Measurements from ENCODE around the gene MAPK8IP2.
A peak's percentile ranks its signal among the peaks of the same experiment; 100 is the strongest.

The MAPK8IP2 gene

GRCh38 chr22:50575426-50575941 is 25.1 kb upstream of the MAPK8IP2 start:
- no peaks in the 10 kb centered on the region for H3K27me3 ChIP-seq (ENCODE audit: control insufficient read depth in 1 of 2, insufficient read depth in 2 of 2, low read length in 2 of 2)
- no peak overlapping the region for H3K4me3 ChIP-seq (ENCODE audit: low read depth in 1 of 2, low read length in 2 of 2)
- H3K4me1 ChIP-seq (ENCODE audit: control insufficient read depth in 1 of 2, insufficient read depth in 2 of 2, low read length in 2 of 2) = peaks cover 8 to 16% of the 10 kb centered on the region in 2 donors
- H3K9ac ChIP-seq (ENCODE audit: low read depth in 1 of 2, low read length in 2 of 2) = no peak overlapping the region
- H3K27ac ChIP-seq (ENCODE audit: low read depth, low read length) = no peak overlapping the region
- H3K36me3 ChIP-seq (ENCODE audit: control insufficient read depth in 1 of 2, insufficient read depth in 2 of 2, low read length in 2 of 2) = peaks cover 5 to 37% of the 10 kb centered on the region in 2 donors
- no peaks in the 10 kb centered on the region for H3K9me3 ChIP-seq (ENCODE audit: control insufficient read depth in 1 of 2, low read length in 2 of 2)

- Histone ChIP-seq H3K4me1 (ENCODE audit: control insufficient read depth in 1 of 2, insufficient read depth in 2 of 2, low read length in 2 of 2) (peaks cover 9 to 17% of the 10 kb centered on the region in 2 donors), H3K27me3 (ENCODE audit: control insufficient read depth in 1 of 2, insufficient read depth in 2 of 2, low read length in 2 of 2) (no peaks in the 10 kb centered on the region), H3K9ac (ENCODE audit: low read depth in 1 of 2, low read length in 2 of 2) (no peak overlapping the region), H3K9me3 (ENCODE audit: control insufficient read depth in 1 of 2, low read length in 2 of 2) (no peaks in the 10 kb centered on the region), H3K36me3 (ENCODE audit: control insufficient read depth in 1 of 2, insufficient read depth in 2 of 2, low read length in 2 of 2) (peaks cover 2 to 33% of the 10 kb centered on the region in 2 donors), H3K4me3 (ENCODE audit: low read depth in 1 of 2, low read length in 2 of 2) (no peak overlapping the region), H3K27ac (ENCODE audit: low read depth, low read length) (no peak overlapping the region)
Measured at GRCh38 chr22:50576070-50576469, 24.5 kb upstream of the MAPK8IP2 start.

GRCh38 chr22:50576806-50577696 is 23.5 kb upstream of the MAPK8IP2 start:
- peaks cover 17 to 23% of the 10 kb centered on the region in 2 donors for H3K4me1 ChIP-seq (ENCODE audit: control insufficient read depth in 1 of 2, insufficient read depth in 2 of 2, low read length in 2 of 2)
- H3K27ac ChIP-seq (ENCODE audit: low read depth, low read length) = no peak overlapping the region
- H3K27me3 ChIP-seq (ENCODE audit: control insufficient read depth in 1 of 2, insufficient read depth in 2 of 2, low read length in 2 of 2) = no peaks in the 10 kb centered on the region
- H3K9me3 ChIP-seq (ENCODE audit: control insufficient read depth in 1 of 2, low read length in 2 of 2) = no peaks in the 10 kb centered on the region
- H3K4me3 ChIP-seq (ENCODE audit: low read depth in 1 of 2, low read length in 2 of 2) = no peak overlapping the region
- H3K36me3 ChIP-seq (ENCODE audit: control insufficient read depth in 1 of 2, insufficient read depth in 2 of 2, low read length in 2 of 2) = peaks cover 0 to 30% of the 10 kb centered on the region in 2 donors
- no peak overlapping the region for H3K9ac ChIP-seq (ENCODE audit: low read depth in 1 of 2, low read length in 2 of 2)

- Histone ChIP-seq H3K36me3 (ENCODE audit: control insufficient read depth in 1 of 2, insufficient read depth in 2 of 2, low read length in 2 of 2) (peaks cover 0 to 29% of the 10 kb centered on the region in 2 donors), H3K27me3 (ENCODE audit: control insufficient read depth in 1 of 2, insufficient read depth in 2 of 2, low read length in 2 of 2) (no peaks in the 10 kb centered on the region), H3K9ac (ENCODE audit: low read depth in 1 of 2, low read length in 2 of 2) (no peak overlapping the region), H3K9me3 (ENCODE audit: control insufficient read depth in 1 of 2, low read length in 2 of 2) (no peaks in the 10 kb centered on the region), H3K4me1 (ENCODE audit: control insufficient read depth in 1 of 2, insufficient read depth in 2 of 2, low read length in 2 of 2) (peaks cover 17 to 24% of the 10 kb centered on the region in 2 donors), H3K4me3 (ENCODE audit: low read depth in 1 of 2, low read length in 2 of 2) (no peak overlapping the region), H3K27ac (ENCODE audit: low read depth, low read length) (no peak overlapping the region)
Measured at GRCh38 chr22:50577697-50577986, 23.0 kb upstream of the MAPK8IP2 start.

GRCh38 chr22:50577987-50578775 is 22.4 kb upstream of the MAPK8IP2 start, which contains the start of gene CPT1B:
Gene CPT1B (minus strand): TSS chr22:50578427. CDS start chr22:50577915, 512 bp downstream.
- Histone ChIP-seq H3K9ac (ENCODE audit: low read depth in 1 of 2, low read length in 2 of 2) (no peak within 1 kb of the TSS), H3K36me3 (ENCODE audit: control insufficient read depth in 1 of 2, insufficient read depth in 2 of 2, low read length in 2 of 2) (peaks cover 0 to 28% of the 10 kb centered on the region in 2 donors), H3K4me1 (ENCODE audit: control insufficient read depth in 1 of 2, insufficient read depth in 2 of 2, low read length in 2 of 2) (peaks cover 17 to 24% of the 10 kb centered on the region in 2 donors), H3K27ac (ENCODE audit: low read depth, low read length) (no peak within 1 kb of the TSS), H3K4me3 (ENCODE audit: low read depth in 1 of 2, low read length in 2 of 2) (no peak within 1 kb of the TSS), H3K9me3 (ENCODE audit: control insufficient read depth in 1 of 2, low read length in 2 of 2) (no peaks in the 10 kb centered on the region), H3K27me3 (ENCODE audit: control insufficient read depth in 1 of 2, insufficient read depth in 2 of 2, low read length in 2 of 2) (no peaks in the 10 kb centered on the region)

GRCh38 chr22:50578776-50579310 is 21.8 kb upstream of the MAPK8IP2 start:
- Histone ChIP-seq H3K36me3 (ENCODE audit: control insufficient read depth in 1 of 2, insufficient read depth in 2 of 2, low read length in 2 of 2) (peaks cover 0 to 22% of the 10 kb centered on the region in 2 donors), H3K9ac (ENCODE audit: low read depth in 1 of 2, low read length in 2 of 2) (no peak overlapping the region), H3K27me3 (ENCODE audit: control insufficient read depth in 1 of 2, insufficient read depth in 2 of 2, low read length in 2 of 2) (no peaks in the 10 kb centered on the region), H3K9me3 (ENCODE audit: control insufficient read depth in 1 of 2, low read length in 2 of 2) (no peaks in the 10 kb centered on the region), H3K4me1 (ENCODE audit: control insufficient read depth in 1 of 2, insufficient read depth in 2 of 2, low read length in 2 of 2) (peaks cover 23 to 30% of the 10 kb centered on the region in 2 donors), H3K4me3 (ENCODE audit: low read depth in 1 of 2, low read length in 2 of 2) (no peak overlapping the region), H3K27ac (ENCODE audit: low read depth, low read length) (no peak overlapping the region)

GRCh38 chr22:50579752-50580151 is 20.8 kb upstream of the MAPK8IP2 start:
- H3K9ac ChIP-seq (ENCODE audit: low read depth in 1 of 2, low read length in 2 of 2) = no peak overlapping the region
- no peaks in the 10 kb centered on the region for H3K9me3 ChIP-seq (ENCODE audit: control insufficient read depth in 1 of 2, low read length in 2 of 2)
- no peak overlapping the region for H3K4me3 ChIP-seq (ENCODE audit: low read depth in 1 of 2, low read length in 2 of 2)
- H3K4me1 ChIP-seq (ENCODE audit: control insufficient read depth in 1 of 2, insufficient read depth in 2 of 2, low read length in 2 of 2) = peaks cover 24 to 32% of the 10 kb centered on the region in 2 donors
- H3K36me3 ChIP-seq (ENCODE audit: control insufficient read depth in 1 of 2, insufficient read depth in 2 of 2, low read length in 2 of 2) = peaks cover 0 to 22% of the 10 kb centered on the region in 2 donors
- no peaks in the 10 kb centered on the region for H3K27me3 ChIP-seq (ENCODE audit: control insufficient read depth in 1 of 2, insufficient read depth in 2 of 2, low read length in 2 of 2)
- H3K27ac ChIP-seq (ENCODE audit: low read depth, low read length) = no peak overlapping the region

GRCh38 chr22:50581031-50581949 is 19.3 kb upstream of the MAPK8IP2 start:
- peaks cover 24 to 32% of the 10 kb centered on the region in 2 donors for H3K4me1 ChIP-seq (ENCODE audit: control insufficient read depth in 1 of 2, insufficient read depth in 2 of 2, low read length in 2 of 2)
- no peaks in the 10 kb centered on the region for H3K27me3 ChIP-seq (ENCODE audit: control insufficient read depth in 1 of 2, insufficient read depth in 2 of 2, low read length in 2 of 2)
- H3K9ac ChIP-seq (ENCODE audit: low read depth in 1 of 2, low read length in 2 of 2) = peak overlapping the region; percentile 90 to 95
- peaks cover 0 to 22% of the 10 kb centered on the region in 2 donors for H3K36me3 ChIP-seq (ENCODE audit: control insufficient read depth in 1 of 2, insufficient read depth in 2 of 2, low read length in 2 of 2)
- no peak overlapping the region for H3K27ac ChIP-seq (ENCODE audit: low read depth, low read length)
- peak overlapping the region; percentile 81 to 92 for H3K4me3 ChIP-seq (ENCODE audit: low read depth in 1 of 2, low read length in 2 of 2)
- no peaks in the 10 kb centered on the region for H3K9me3 ChIP-seq (ENCODE audit: control insufficient read depth in 1 of 2, low read length in 2 of 2)

GRCh38 chr22:50581950-50582492 is 18.6 kb upstream of the MAPK8IP2 start:
- no peaks in the 10 kb centered on the region for H3K9me3 ChIP-seq (ENCODE audit: control insufficient read depth in 1 of 2, low read length in 2 of 2)
- peak overlapping the region; percentile 81 to 92 for H3K4me3 ChIP-seq (ENCODE audit: low read depth in 1 of 2, low read length in 2 of 2)
- H3K36me3 ChIP-seq (ENCODE audit: control insufficient read depth in 1 of 2, insufficient read depth in 2 of 2, low read length in 2 of 2) = peaks cover 0 to 22% of the 10 kb centered on the region in 2 donors
- H3K9ac ChIP-seq (ENCODE audit: low read depth in 1 of 2, low read length in 2 of 2) = peak overlapping the region; percentile 90 to 95
- peaks cover 24 to 32% of the 10 kb centered on the region in 2 donors for H3K4me1 ChIP-seq (ENCODE audit: control insufficient read depth in 1 of 2, insufficient read depth in 2 of 2, low read length in 2 of 2)
- H3K27me3 ChIP-seq (ENCODE audit: control insufficient read depth in 1 of 2, insufficient read depth in 2 of 2, low read length in 2 of 2) = no peaks in the 10 kb centered on the region
- peak overlapping the region; percentile 99 for H3K27ac ChIP-seq (ENCODE audit: low read depth, low read length)
